C1 segment of cervical spinal cord (tissue), 14 donors: ENCODE measurements around the gene SGF29.
"Not testable (repeated sequence)": the region's sequence is repeated elsewhere in the genome, so short reads cannot be mapped to it uniquely, and the experiment has no call there.

Experiments
- DNase-seq, 14 donors: peaks; one replicate each; lab custom pipeline; 2025; lab: John Stamatoyannopoulos, UW

Gene SGF29

GRCh38 chr16:28553776-28554633, at the start of gene SGF29:
Gene SGF29 (plus strand): TSS chr16:28553920. CDS start chr16:28581070, 27,150 bp downstream.
- DNase-seq = peak; percentile 39 to 97 (median 92)

DNA sequence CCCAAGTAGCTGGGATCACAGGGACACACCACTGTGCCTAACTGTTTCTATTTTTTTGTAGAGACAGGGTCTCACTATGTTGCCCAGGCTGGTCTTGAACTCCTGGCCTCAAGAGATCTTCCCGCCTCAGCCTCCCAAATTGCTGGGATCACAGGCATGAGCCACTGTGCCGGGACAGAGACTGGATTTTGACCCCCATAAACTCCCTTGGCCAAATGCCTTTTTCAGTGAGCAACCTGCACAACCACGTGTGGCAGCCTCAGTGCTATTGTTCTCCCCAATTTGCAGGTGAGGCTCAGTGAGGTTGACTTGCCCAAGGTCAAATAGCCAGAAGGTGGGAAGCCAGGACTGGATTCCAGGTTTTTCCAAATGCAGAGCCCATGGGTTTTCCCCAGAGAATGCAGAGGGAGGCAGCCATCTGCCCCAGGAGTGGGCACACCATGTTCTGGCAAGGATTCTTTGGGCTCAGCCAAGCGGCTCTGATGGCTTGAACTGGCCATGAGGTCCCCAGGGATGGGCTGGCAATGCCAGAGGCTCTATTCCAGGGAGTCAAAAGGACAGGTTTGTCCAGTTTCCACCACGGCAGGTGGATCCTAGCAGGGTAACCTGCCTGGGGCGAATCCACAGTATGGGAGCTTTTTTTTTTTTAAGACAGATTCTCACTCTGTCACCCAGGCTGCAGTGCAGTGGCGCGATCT, 48.9 kb upstream of the SGF29 start:
- DNase-seq = peak in 1 of 14 donors; percentile 13

- no peak for DNase-seq
These were observed 48.1 kb upstream of the SGF29 start for GRCh38 chr16:28505489-28506137.

GRCh38 chr16:28511031-28511430, 42.7 kb upstream of the SGF29 start:
- no peak for DNase-seq

DNA sequence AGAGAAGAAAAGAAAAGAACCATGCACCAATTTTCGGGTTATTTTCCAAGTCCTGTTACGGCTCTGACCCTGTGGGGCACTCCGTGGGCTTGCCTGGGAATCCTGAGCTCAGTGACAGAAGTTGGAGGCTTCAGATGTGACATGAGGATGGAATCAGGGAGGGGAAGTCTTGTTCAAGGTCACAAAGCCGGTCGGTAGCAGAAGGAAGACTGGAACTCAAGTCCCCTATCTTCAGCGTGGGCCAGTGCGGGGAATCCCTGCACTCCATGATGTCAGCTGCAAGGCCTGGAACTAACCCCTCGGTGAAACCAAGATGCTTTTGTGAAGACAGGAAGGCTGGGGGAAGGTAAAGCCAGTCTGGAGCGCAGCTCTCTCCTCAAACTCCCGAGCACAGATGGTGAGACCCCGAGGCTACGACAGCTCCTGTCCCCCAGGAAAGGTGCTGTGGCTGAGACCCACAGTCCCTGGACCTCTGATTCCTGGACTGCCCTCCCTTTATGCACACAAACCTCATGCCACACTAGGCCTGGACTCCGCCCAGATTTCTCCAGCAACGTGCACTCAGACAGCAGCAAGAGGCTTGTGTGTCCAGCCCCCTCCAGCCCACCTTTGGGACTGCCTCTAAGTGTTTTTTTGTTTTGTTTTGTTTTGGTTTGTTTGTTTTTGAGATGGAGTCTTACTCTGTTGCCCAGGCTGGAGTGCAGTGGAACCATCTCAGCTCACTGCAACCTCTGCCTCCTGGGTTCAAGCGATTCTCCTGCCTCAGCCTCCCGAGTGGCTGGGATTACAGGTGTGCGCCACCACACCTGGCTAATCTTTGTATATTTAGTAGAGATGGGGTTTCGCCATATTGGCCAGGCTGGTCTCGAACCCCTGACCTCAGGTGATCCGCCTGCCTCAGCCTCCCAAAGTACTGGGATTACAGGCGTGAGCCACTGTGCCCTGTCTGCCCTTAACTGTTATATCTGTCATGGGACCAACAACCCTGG, 41.6 kb upstream of the SGF29 start:
- no peak for DNase-seq

GRCh38 chr16:28513484-28514181, 40.1 kb upstream of the SGF29 start:
- no peak for DNase-seq

DNA sequence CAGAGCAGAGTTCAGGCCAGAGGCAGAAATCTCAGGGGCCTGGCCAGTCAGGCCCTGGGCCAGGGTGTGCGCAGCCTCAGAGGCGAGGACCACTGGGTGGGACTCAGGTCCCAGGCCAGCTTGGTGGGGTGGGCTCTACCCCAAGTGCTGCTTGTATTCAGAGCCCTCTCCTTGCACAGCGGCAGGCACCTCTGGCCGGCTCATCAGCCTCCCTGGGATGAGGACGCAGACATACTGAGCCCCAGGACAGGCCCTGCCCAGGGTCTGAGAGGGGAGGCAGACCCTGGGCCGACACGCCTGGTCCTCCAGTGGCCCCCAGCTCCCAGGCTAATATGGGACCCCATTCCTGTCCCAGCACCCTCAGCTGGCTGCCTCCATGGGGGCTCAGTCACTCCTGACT, 39.5 kb upstream of the SGF29 start:
- no peak for DNase-seq

GRCh38 chr16:28520672-28521071, 33.0 kb upstream of the SGF29 start:
- no peak for DNase-seq

DNA sequence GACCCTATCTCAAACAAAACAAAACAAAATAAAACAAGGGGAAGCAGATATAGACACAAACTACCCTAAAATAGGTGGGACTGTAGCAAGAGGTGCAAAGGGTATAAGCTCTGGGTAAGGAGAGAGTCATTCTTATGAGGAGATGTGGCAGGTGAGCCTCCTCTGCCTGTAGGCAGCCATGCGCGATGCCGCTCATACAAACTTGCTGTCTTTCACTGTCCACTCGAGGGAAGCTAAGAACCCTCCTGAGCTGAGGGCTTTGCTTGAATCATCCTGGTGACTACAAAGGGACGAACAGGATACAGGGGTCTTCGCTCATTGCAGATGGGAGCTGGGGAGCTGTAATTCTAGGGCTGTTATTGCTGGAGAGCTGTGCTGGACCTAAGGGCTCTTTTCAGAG, 32.3 kb upstream of the SGF29 start:
- DNase-seq = no peak

DNA sequence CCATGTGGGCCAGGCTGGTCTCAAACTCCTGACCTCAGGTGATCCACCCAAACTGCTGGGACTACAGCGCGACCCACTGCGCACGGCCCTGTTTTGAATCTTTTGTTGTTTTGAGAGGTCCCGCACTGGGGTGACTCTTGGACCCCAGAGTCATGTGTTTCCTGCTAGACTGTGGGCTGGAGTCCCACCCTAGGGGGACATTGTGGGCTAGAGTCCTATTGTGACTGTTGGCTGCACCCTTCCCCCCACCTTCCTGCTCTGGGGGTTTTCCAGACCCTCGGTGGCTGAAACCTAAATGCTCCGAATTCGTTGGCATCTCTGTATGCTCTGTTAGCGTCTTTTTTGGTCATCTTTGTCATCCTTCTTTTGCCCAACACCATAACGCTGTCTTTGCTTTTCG, 30.9 kb upstream of the SGF29 start:
- DNase-seq = no peak

GRCh38 chr16:28524681-28525171, 29.0 kb upstream of the SGF29 start:
- no peak for DNase-seq

- no peak for DNase-seq
These were observed 27.3 kb upstream of the SGF29 start for GRCh38 chr16:28526201-28527099.

DNA sequence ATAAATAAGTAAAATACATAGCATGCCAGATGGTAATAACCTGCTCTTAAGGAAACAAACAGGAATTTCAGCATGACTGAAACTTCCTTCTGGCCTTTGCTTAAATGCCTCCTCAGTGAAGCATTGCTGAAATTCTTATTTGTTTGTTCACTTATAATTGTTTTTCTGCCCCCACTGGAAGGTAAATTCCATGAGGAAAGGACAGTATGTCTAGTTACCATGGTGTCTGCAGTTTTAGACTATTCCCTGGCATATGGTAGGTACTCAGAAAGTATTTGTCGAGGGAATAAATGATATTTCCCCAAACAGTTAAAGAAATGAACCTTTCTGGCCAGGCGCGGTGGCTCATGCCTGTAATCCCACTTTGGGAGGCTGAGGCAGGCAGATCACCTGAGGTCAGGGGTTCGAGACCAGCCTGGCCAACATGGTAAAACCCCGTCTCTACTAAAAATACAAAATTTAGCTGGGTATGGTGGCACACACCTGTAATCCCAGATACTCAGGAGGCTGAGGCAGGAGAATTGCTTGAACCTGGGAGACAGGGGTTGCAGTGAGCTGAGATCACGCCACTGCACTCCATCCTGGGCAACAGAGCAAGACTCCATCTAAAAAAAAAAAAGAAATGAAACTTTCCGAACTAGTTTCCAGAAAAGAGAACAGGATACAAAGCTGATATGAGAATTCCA, 26.5 kb upstream of the SGF29 start:
- DNase-seq = not testable (repeated sequence)

DNA sequence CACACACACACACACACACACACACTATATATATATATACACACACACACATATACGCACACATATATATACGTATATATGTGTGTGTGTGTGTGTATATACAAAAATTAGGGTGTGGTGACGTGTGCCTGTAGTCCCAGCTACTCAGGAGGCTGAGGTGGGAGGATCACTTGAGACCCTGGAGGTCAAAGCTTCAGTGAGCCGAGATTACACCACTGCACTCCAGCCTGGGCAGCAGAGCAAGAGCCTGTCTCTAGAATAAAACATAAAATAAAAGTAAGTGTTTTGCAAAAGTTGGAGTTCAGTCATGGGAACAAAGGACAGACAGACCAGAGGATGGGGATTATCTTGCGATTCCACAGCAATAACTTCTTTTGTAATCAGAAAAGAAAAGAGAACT, 25.7 kb upstream of the SGF29 start:
- no peak for DNase-seq

DNA sequence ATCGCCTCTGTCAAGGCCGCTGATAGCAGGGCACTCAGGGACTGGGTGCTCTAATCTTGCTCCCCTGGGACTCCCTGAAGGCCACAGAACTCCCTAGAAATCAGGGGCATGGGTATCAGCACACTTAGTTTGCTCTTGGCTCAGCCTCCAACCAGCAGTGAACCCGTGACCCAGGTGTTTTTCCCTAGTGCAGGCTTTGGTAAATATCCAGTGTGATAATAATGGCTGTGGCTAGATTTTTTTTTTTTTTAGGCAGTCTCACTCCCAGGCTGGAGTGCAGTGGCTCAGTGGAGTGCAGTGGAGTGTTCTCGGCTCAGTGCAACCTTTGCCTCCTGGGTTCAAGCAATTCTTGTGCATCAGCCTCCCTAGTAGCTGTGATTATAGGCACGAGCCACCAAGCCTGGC, 25.3 kb upstream of the SGF29 start:
- DNase-seq = no peak

- DNase-seq = no peak
These were observed 24.6 kb upstream of the SGF29 start for GRCh38 chr16:28529124-28529523.

DNA sequence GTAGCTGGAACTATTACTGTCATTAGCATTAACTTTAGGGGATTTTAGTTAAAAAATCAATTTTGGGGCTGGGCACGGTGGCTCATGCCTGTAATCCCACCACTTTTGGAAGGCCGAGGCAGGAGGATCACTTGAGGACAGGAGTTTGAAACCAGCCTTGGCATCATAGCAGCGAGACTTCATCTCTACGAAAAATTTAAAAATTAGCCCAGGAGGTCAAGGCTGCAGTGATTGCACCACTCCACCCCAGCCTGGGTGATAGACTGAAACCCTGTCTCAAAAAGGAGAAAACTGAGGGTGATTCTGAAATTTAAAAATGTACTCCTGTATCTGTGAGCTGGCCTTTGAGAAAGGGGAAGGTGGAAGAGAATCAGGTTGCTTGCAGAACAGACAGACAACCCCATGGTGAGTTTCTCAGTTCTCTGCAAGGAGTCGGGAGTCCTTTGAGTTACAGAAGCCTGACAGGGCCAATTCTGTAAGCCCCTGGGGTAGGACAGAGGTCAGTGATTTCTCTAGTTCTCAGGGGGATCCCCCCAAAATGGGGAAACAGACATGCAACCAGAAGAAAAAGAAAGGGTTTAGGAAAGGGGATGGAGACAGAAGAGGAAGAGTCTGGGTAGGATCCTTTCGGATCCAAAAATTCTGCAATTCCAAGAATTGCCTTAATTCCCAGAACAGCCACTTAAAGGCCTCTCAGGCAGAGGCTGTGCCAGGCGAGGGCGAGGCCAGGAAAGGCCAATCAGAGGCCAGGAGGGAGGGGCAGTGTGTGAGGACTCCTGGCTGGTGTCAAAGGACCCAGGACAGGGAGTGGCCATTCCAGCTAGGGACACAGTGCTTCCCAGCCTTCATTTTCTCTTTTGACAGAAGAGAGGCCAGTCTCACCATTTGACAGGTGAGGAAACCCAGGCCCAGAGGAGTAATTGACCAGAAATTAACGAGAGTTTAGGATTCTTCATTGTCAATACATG, 21.7 kb upstream of the SGF29 start:
- peak in 5 of 14 donors; percentile 1 to 55 (median 5) for DNase-seq
